Urinary bladder (tissue), 4 donors: ENCODE data around the gene SMS. TPM values are rescaled to one million over a fixed set of nuclear protein-coding genes. Genes with fewer than 3 reads are reported as not detected.

Source experiments
- DNase-seq: peaks from one replicate; pipeline ENCODE4 v3.0.0-alpha.2; 2015; ENCODE audit errors: extremely low spot score
- H3K27ac ChIP-seq: one replicate; pipeline ENCODE4 v1.5.1; 2013; ENCODE audit warnings: low read depth, mild to moderate bottlenecking, moderate library complexity
- H3K36me3 ChIP-seq: one replicate; pipeline ENCODE4 v1.6.1; 2013; ENCODE audit warnings: mild to moderate bottlenecking, moderate library complexity; ENCODE audit not compliant: insufficient read depth
- H3K4me1 ChIP-seq: one replicate; pipeline ENCODE4 v1.6.1; 2013; ENCODE audit warnings: mild to moderate bottlenecking, moderate library complexity; ENCODE audit not compliant: insufficient read depth
- H3K4me3 ChIP-seq: one replicate; pipeline ENCODE4 v1.5.1; 2013; ENCODE audit warnings: low read depth, low read length
- WGBS: extraction: QIAGEN DNeasy Blood & Tissue Kit; methylation state at CpG from one replicate; pipeline ENCODE4 v1.1.7; 2013; 5-methylcytosine and 5-hydroxymethylcytosine counted together
- polyA plus RNA-seq: library from polyadenylated mRNA; stranded (reverse); fragments of 200-250 nt; gene quantifications from one replicate; pipeline ENCODE4 v1.2.3, GENCODE V29; 2013
- total RNA-seq: library from RNA; depleted of rRNA; stranded (reverse); fragments of >200 nt; gene quantifications from one replicate; pipeline ENCODE4 v1.2.3, GENCODE V29; 2014
- donor health status: healthy with polysubstance abuse.
- donor health status: healthy.

SMS gene
- total and polyA plus RNA-seq, 2 donors = 62.3 to 69.6 TPM

- 81% methylated on average over 4 of the region's 4 CpGs for WGBS
- DNase-seq = no peak
- Histone ChIP-seq H3K4me1 (no peaks in the 10 kb centered on the region), H3K36me3 (no peaks in the 10 kb centered on the region), H3K27ac (no peak overlapping the region), H3K4me3 (no peak overlapping the region)
These were observed 103.4 kb downstream of the SMS start for GRCh38 chrX:22043872-22044271.

Other genes starting within 250 kb of the SMS start
- 47.5 TPM for gene SMPX, start 182.6 kb upstream of the SMS start, total RNA-seq
- gene SMPX, start 182.6 kb upstream of the SMS start, polyA plus RNA-seq = 3.6 TPM
- 20.7 TPM for gene MBTPS2, start 101.1 kb upstream of the SMS start, total RNA-seq
- gene MBTPS2, start 101.1 kb upstream of the SMS start, polyA plus RNA-seq = 10.5 TPM
- gene YY2, start 84.7 kb upstream of the SMS start, total RNA-seq = 4.2 TPM
- 1.1 TPM for gene YY2, start 84.7 kb upstream of the SMS start, polyA plus RNA-seq
- 0.53 TPM for gene PHEX, start 91.6 kb downstream of the SMS start, total RNA-seq
- 0.10 TPM for gene PHEX, start 91.6 kb downstream of the SMS start, polyA plus RNA-seq